Esophagus muscularis mucosa (tissue), 4 donors: ENCODE results near the gene DVL1. TPM values are rescaled to one million over a fixed set of nuclear protein-coding genes. Genes with fewer than 3 reads are reported as not detected.

Experiments used
- DNase-seq: peaks from one replicate; pipeline ENCODE4 v3.0.0-alpha.2; 2017; ENCODE audit errors: extremely low spot score
- H3K27ac ChIP-seq, 4 donors: fragments of 200-600 bp; sonication (generic); replicated peaks in 1 of 4; 1 replicate in 3 of 4; 2 replicates in 1 of 4; pipeline ENCODE4 v1.5.1; 2016 to 2019; ENCODE audit warnings: mild to moderate bottlenecking in 1 of 4
- H3K27me3 ChIP-seq, 4 donors: fragments of 200-600 bp; sonication (generic); one replicate each; pipeline versions ENCODE4 v1.5.1 to v1.6.0; 2016 to 2019
- H3K36me3 ChIP-seq, 4 donors: fragments of 200-600 bp; sonication (generic); one replicate each; pipeline ENCODE4 v1.5.1; 2016 to 2019
- H3K4me1 ChIP-seq, 4 donors: fragments of 200-600 bp; sonication (generic); one replicate each; pipeline ENCODE4 v1.5.1; 2016 to 2019
- H3K4me3 ChIP-seq, 4 donors: fragments of 200-600 bp; sonication (generic); 1 replicate in 2 of 4; 2 replicates in 2 of 4; pipeline ENCODE4 v1.5.1; 2016 to 2019; ENCODE audit warnings: mild to moderate bottlenecking in 4 of 4, moderate library complexity in 1 of 4
- H3K9me3 ChIP-seq, 4 donors: fragments of 200-600 bp; sonication (generic); 1 replicate in 3 of 4; 2 replicates in 1 of 4; pipeline ENCODE4 v1.5.1; 2016 to 2019
- CTCF ChIP-seq, 3 experiments: fragments of 200-600 bp in 2 of 3; fragments of 450-650 bp in 1 of 3; sonication (generic) in 2 of 3; IDR thresholded peaks; one replicate each; pipeline ENCODE4 v1.5.1; 2017 to 2019; ENCODE audit warnings: antibody characterized with exemption in 3 of 3, mild to moderate bottlenecking in 2 of 3, moderate library complexity in 1 of 3
- EP300 ChIP-seq: sonication (generic); formaldehyde crosslinking; IDR thresholded peaks from one replicate; pipeline ENCODE4 v1.6.1; 2017; ENCODE audit warnings: antibody characterized with exemption
- POLR2A ChIP-seq: fragments of 450-650 bp; IDR thresholded peaks from one replicate; pipeline ENCODE4 v1.6.1; 2017; ENCODE audit warnings: antibody characterized with exemption, moderate library complexity, mild to moderate bottlenecking, low read depth
- POLR2AphosphoS5 ChIP-seq, 2 donors: sonication (generic); formaldehyde crosslinking; IDR thresholded peaks; one replicate each; pipeline ENCODE4 v1.6.1; 2017; ENCODE audit warnings: antibody characterized with exemption in 2 of 2
- WGBS: methylation state at CpG from one replicate; pipeline ENCODE4 v1.1.5; 2018; 5-methylcytosine and 5-hydroxymethylcytosine counted together
- intact Hi-C: fragments of 100-400 bp; cut with DNase I; formaldehyde crosslinking; loops from one replicate; pipeline ENCODE4 v1.15.1; 2023
- total RNA-seq, 4 donors: library from RNA; depleted of rRNA; stranded (reverse); fragments of >200 nt; gene quantifications; one replicate each; pipeline versions ENCODE4 v1.1.0 to v1.2.1, GENCODE V29; 2016

DVL1 gene
- total RNA-seq, 4 donors from 2014 or later: 66.9 to 141 (median 114) TPM

GRCh38 chr1:1380860-1381259, 31.6 kb upstream of the DVL1 start:
- H3K36me3 ChIP-seq: peaks cover 10 to 29% (median 24%) of the 10 kb centered on the region in 4 donors
- intact Hi-C loops: no loop called here
- H3K27me3 ChIP-seq: no peaks in the 10 kb centered on the region
- H3K9me3 ChIP-seq: no peaks in the 10 kb centered on the region
- 97% methylated on average over 12 of the region's 16 CpGs for WGBS
- TF ChIP-seq CTCF (IDR thresholded peaks at IDR 0.05): no peak
- TF ChIP-seq POLR2A: no peak
- TF ChIP-seq POLR2AphosphoS5 (IDR thresholded peaks at IDR 0.05): no peak
- TF ChIP-seq EP300: no peak
- DNase-seq: no peak
- H3K4me3 ChIP-seq: no peak overlapping the region
- no peak overlapping the region for H3K27ac ChIP-seq
- peaks cover 4 to 5% (median 5%) of the 10 kb centered on the region in 4 donors for H3K4me1 ChIP-seq

GRCh38 chr1:1377540-1378205, 28.5 kb upstream of the DVL1 start:
- Histone ChIP-seq H3K4me1 (peaks cover 22 to 29% (median 27%) of the 10 kb centered on the region in 4 donors), H3K9me3 (no peaks in the 10 kb centered on the region), H3K27me3 (no peaks in the 10 kb centered on the region), H3K27ac (no peak overlapping the region), H3K36me3 (peaks cover 5 to 30% (median 22%) of the 10 kb centered on the region in 4 donors), H3K4me3 (no peak overlapping the region)
- no peak for TF ChIP-seq POLR2AphosphoS5 (IDR thresholded peaks at IDR 0.05)
- no peak for TF ChIP-seq POLR2A
- TF ChIP-seq EP300: no peak
- TF ChIP-seq CTCF (IDR thresholded peaks at IDR 0.05): no peak
- intact Hi-C loops: loop anchor here (10.0 kb wide), 1 partner anchor 263 kb away; the partner anchor contains the start of gene C1orf159
- 91% methylated on average over 16 of the region's 16 CpGs for WGBS
- no peak for DNase-seq

- peaks cover 29 to 38% (median 36%) of the 10 kb centered on the region in 4 donors for H3K4me1 ChIP-seq
- 91% methylated on average over 9 of the region's 10 CpGs for WGBS
- H3K36me3 ChIP-seq: peaks cover 3 to 31% (median 20%) of the 10 kb centered on the region in 4 donors
- H3K4me3 ChIP-seq: no peak overlapping the region
- no peak for TF ChIP-seq POLR2AphosphoS5 (IDR thresholded peaks at IDR 0.05)
- TF ChIP-seq CTCF (IDR thresholded peaks at IDR 0.05): no peak
- TF ChIP-seq EP300: no peak
- TF ChIP-seq POLR2A: no peak
- peak overlapping the region in 2 of 4 donors; percentile 88 to 97 for H3K27ac ChIP-seq
- no peak for DNase-seq
- no peaks in the 10 kb centered on the region for H3K27me3 ChIP-seq
- intact Hi-C loops: loop anchor here (10.0 kb wide), 1 partner anchor 262 kb away; the partner anchor contains the start of gene C1orf159
- no peaks in the 10 kb centered on the region for H3K9me3 ChIP-seq
Measured at GRCh38 chr1:1376551-1377226, 27.5 kb upstream of the DVL1 start.

GRCh38 chr1:1374929-1375662, 25.9 kb upstream of the DVL1 start, which contains the start of gene AURKAIP1:
Gene AURKAIP1, minus strand, starts transcription at chr1:1375207. Its CDS starts 451 bp downstream, at chr1:1374756.
- under 1% methylated on average over 27 of the region's 85 CpGs for WGBS
- TF ChIP-seq POLR2A: no peak
- peak in 2 of 3 experiments; percentile 35 to 47 for TF ChIP-seq CTCF (IDR thresholded peaks at IDR 0.05)
- no peak for TF ChIP-seq EP300
- TF ChIP-seq POLR2AphosphoS5 (IDR thresholded peaks at IDR 0.05): peak; percentile 86 to 93
- intact Hi-C loops: loop anchor here (2.0 to 10.0 kb wide), 2 partner anchors 24 to 260 kb away; partner anchors contain the start of genes C1orf159 and CCNL2

More at GRCh38 chr1:1374929-1375662, 25.9 kb upstream of the DVL1 start, which contains the start of gene AURKAIP1:
- peaks cover 32 to 45% (median 43%) of the 10 kb centered on the region in 4 donors for H3K4me1 ChIP-seq
- no peaks in the 10 kb centered on the region for H3K9me3 ChIP-seq
- H3K4me3 ChIP-seq: peak within 1 kb of the TSS; percentile 71 to 99 (median 86)
- peaks cover 0 to 19% (median 15%) of the 10 kb centered on the region in 4 donors for H3K36me3 ChIP-seq
- DNase-seq: peak; percentile 99
- H3K27me3 ChIP-seq: no peaks in the 10 kb centered on the region
- peak within 1 kb of the TSS; percentile 88 to 97 (median 95) for H3K27ac ChIP-seq
